ENCODE measurements around the gene PHACTR3. TPM values are rescaled to one million over a fixed set of nuclear protein-coding genes. Genes with fewer than 3 reads are reported as not detected.

The PHACTR3 gene
- total RNA-seq, 1 donor from 2014 or later: 2.1 TPM

DNA sequence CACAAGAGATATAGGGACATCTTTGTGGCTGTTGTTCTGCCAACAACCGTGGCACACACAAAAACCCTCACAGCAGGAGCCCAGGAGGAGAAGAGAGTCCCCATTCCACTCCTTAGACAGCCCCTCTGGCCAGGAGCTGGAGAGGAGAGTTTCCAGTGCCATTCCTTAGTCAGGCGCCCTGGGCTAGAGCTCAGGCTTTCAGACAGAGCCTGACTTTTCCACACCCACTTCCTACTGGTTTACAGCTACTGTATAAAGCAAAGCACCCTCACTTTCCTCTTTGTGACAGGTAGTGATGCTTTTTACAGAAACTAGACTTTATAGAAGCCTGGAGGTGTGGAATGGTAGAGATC is 183.2 kb downstream of the PHACTR3 start:
- no peak overlapping the region for H3K27ac Mint-ChIP-seq
- H3K9me3 Mint-ChIP-seq: peaks cover 9% of the 10 kb centered on the region
- no peaks in the 10 kb centered on the region for H3K36me3 Mint-ChIP-seq
- no peak for DNase-seq (ENCODE audit: extremely low spot score, unreplicated experiment)
- H3K4me3 Mint-ChIP-seq: no peak overlapping the region
- H3K27me3 Mint-ChIP-seq: peaks cover 40% of the 10 kb centered on the region
- H3K4me1 Mint-ChIP-seq (ENCODE audit: unreplicated experiment): peaks cover 22% of the 10 kb centered on the region
- TF ChIP-seq, protein P1, sequence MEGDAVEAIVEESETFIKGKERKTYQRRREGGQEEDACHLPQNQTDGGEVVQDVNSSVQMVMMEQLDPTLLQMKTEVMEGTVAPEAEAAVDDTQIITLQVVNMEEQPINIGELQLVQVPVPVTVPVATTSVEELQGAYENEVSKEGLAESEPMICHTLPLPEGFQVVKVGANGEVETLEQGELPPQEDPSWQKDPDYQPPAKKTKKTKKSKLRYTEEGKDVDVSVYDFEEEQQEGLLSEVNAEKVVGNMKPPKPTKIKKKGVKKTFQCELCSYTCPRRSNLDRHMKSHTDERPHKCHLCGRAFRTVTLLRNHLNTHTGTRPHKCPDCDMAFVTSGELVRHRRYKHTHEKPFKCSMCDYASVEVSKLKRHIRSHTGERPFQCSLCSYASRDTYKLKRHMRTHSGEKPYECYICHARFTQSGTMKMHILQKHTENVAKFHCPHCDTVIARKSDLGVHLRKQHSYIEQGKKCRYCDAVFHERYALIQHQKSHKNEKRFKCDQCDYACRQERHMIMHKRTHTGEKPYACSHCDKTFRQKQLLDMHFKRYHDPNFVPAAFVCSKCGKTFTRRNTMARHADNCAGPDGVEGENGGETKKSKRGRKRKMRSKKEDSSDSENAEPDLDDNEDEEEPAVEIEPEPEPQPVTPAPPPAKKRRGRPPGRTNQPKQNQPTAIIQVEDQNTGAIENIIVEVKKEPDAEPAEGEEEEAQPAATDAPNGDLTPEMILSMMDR (conservative IDR thresholded peaks at IDR 0.05): no peak

DNA sequence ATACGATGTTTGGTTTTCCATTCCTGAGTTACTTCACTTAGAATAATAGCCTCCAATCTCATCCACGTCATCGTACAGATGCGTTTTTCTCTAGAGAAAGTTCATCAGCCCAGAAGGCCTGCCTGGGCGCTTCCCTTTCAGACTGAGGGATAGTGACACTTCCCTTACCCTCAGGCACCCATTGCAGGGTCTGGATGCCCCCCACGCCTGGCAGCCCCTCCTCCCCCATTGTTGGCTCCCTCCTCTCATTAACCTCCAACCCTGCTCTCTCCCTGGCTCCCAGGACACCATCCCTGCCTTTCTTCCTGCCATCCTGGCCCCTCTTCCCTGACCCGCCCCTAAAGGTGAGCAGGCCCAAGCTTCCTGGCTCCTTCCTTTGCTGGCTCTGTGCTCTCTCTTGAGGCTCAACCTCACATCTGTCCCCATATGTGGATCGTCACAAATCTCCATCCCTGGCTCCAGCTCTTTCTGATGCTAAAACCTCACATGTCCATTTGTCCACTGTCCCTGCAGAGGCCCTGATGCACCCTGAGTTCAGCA is 183.9 kb downstream of the PHACTR3 start:
- no peaks in the 10 kb centered on the region for H3K36me3 Mint-ChIP-seq
- H3K4me1 Mint-ChIP-seq (ENCODE audit: unreplicated experiment): peaks cover 22% of the 10 kb centered on the region
- DNase-seq (ENCODE audit: extremely low spot score, unreplicated experiment): no peak
- H3K9me3 Mint-ChIP-seq: peaks cover 9% of the 10 kb centered on the region
- no peak overlapping the region for H3K27ac Mint-ChIP-seq
- TF ChIP-seq, protein P1 (conservative IDR thresholded peaks at IDR 0.05): no peak
- H3K4me3 Mint-ChIP-seq: no peak overlapping the region
- peaks cover 40% of the 10 kb centered on the region for H3K27me3 Mint-ChIP-seq

DNA sequence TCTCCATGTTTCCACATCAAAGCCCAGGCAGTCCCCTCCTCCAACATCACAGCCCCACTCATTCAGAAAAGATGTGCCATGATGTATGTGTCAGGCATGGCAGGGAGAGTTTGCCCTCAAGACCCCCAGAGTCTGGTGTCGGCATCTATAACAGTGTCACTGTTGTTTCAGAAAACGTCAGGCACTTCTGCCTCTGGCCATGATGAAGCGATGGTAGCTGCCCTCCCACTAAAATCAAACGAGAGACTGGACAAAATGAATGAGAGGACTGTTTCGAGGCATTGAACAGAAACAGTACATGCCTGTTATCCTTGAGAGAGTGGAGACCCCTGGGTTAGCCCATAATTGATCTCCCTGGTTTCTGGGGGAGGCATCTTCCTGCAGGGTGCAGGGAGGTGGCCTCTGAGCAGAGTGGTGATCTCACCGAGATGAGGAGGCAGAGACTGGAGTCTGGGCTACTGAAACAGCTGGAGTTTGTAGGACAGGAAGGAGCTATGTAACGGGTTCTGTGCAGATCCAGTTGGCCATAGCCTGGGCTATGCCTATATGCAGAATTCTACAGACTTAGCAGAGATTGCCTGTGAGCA is 184.6 kb downstream of the PHACTR3 start:
- no peak for DNase-seq (ENCODE audit: extremely low spot score, unreplicated experiment)
- no peaks in the 10 kb centered on the region for H3K36me3 Mint-ChIP-seq
- TF ChIP-seq, protein P1 (conservative IDR thresholded peaks at IDR 0.05): no peak
- H3K27ac Mint-ChIP-seq: no peak overlapping the region
- H3K27me3 Mint-ChIP-seq: peaks cover 43% of the 10 kb centered on the region
- peaks cover 22% of the 10 kb centered on the region for H3K4me1 Mint-ChIP-seq (ENCODE audit: unreplicated experiment)
- H3K9me3 Mint-ChIP-seq: peaks cover 9% of the 10 kb centered on the region
- peak overlapping the region; percentile 8 for H3K4me3 Mint-ChIP-seq

DNA sequence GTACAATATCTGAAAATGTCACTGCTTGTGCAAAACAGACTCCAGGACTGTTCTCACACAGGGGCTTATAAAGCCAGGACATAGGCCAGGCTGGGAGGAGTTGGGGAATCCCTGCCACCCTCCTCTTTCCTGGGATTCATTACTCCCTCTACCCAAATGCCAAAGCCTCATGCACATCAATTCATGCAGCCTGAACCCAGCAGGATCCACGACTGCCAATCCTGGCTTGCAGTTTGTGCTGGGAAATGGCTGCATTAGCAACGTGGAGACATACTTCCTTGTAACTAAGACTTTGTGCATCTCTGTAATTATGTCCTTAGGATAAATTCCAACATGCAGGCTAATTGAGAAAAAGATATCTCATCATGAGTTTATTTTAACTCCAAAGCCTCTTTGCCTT is 185.3 kb downstream of the PHACTR3 start:
- DNase-seq (ENCODE audit: extremely low spot score, unreplicated experiment): peak; percentile 60
- peaks cover 39% of the 10 kb centered on the region for H3K27me3 Mint-ChIP-seq
- H3K27ac Mint-ChIP-seq: no peak overlapping the region
- no peak overlapping the region for H3K4me3 Mint-ChIP-seq
- H3K9me3 Mint-ChIP-seq: peaks cover 9% of the 10 kb centered on the region
- TF ChIP-seq, protein P1 (conservative IDR thresholded peaks at IDR 0.05): no peak
- H3K36me3 Mint-ChIP-seq: no peaks in the 10 kb centered on the region
- H3K4me1 Mint-ChIP-seq (ENCODE audit: unreplicated experiment): peaks cover 22% of the 10 kb centered on the region

DNA sequence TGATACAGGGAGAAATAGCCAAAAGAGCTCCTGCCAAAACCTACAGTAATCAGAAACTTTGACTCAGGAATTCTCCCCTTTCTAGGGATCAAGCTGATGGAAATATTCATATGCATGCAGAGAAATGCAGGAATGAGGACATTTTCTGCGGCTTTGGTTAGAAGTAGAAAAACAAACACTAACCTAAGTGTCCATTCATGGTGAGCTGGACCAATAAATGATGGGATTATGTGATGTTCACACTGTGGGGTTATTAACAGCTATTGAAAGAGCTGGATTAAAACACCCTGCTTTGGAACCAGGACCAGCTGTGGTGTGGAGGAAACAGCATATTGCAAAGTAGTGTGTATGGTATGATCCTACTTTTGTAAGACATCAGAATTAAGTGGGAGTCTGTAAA is 186.0 kb downstream of the PHACTR3 start:
- Mint-ChIP-seq H3K4me1 (ENCODE audit: unreplicated experiment) (peaks cover 18% of the 10 kb centered on the region), H3K27me3 (peaks cover 39% of the 10 kb centered on the region), H3K27ac (no peak overlapping the region), H3K36me3 (no peaks in the 10 kb centered on the region), H3K9me3 (peaks cover 9% of the 10 kb centered on the region), H3K4me3 (no peak overlapping the region)
- TF ChIP-seq, protein P1 (conservative IDR thresholded peaks at IDR 0.05): no peak
- DNase-seq (ENCODE audit: extremely low spot score, unreplicated experiment): no peak
